Glomerular visceral epithelial cell (primary cell): ENCODE measurements around the gene ACOXL.
A peak's percentile ranks its signal among the peaks of the same experiment; 100 is the strongest.
"Not testable (repeated sequence)": the region's sequence is repeated elsewhere in the genome, so short reads cannot be mapped to it uniquely, and the experiment has no call there.

Experiments
- DNase-seq: peaks from one replicate; pipeline ENCODE4 v3.0.0-alpha.2; 2016; ENCODE audit errors: extremely low spot score

Gene ACOXL

GRCh38 chr2:110855841-110856240 is 123.5 kb downstream of the ACOXL start:
- not testable (repeated sequence) for DNase-seq

DNA sequence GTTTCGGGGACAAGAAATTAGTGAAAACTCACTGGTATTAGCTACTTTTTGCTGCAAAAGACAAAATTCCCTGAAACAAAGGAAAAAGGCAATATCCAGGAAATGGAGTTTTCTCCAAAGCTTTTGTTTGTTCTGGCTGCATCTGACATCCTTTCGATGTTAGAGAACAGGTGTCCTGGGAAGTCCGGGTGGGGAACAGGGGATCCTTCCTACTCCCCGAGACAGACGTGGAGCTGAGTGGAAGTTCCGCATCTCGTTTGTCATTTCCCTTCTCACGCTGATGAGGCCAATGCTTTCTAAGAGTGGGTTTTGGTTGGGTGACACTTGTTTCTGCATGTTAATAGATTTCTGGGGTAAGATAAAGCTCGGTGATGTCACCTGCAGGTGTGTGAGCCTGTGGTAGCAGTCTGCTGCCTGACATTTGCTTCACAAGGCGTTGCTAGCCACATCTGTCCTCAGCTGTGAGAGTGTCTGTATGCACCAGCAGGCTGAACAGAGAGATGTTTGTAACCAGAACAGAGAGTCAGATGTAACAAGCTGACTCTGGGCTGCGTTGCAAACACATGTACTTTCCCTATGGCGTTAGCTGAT is 125.9 kb downstream of the ACOXL start:
- no peak for DNase-seq

GRCh38 chr2:110858993-110859701 is 126.8 kb downstream of the ACOXL start:
- DNase-seq: no peak

GRCh38 chr2:110860630-110861029 is 128.3 kb downstream of the ACOXL start:
- DNase-seq: no peak

- no peak for DNase-seq
Observed at GRCh38 chr2:110861616-110862260, 129.4 kb downstream of the ACOXL start.

- no peak for DNase-seq
Observed at GRCh38 chr2:110863726-110864125, 131.4 kb downstream of the ACOXL start.

DNA sequence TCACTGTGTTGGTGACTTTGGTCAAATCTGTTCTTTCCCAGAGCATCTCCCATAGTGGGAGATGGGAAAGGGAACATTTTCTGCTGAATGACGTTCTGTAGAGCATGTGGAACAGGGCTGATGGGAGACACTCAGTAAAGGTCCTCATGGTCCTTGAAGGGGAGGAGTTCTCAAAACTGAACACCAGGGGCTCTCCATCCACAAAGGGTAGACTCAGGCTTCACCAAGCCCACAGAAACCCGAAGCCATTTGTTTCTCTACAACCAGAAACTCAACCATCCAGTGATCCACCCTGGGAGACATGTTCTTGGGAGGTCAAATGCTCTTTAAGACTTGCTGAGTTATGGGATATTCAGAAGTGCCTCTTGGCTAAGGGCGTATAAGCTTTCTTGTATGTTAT is 131.8 kb downstream of the ACOXL start:
- DNase-seq: no peak

GRCh38 chr2:110864731-110865130 is 132.4 kb downstream of the ACOXL start:
- DNase-seq: no peak

GRCh38 chr2:110865188-110865587 is 132.8 kb downstream of the ACOXL start:
- DNase-seq: no peak

GRCh38 chr2:110866045-110866444 is 133.7 kb downstream of the ACOXL start:
- no peak for DNase-seq

GRCh38 chr2:110866466-110866865 is 134.1 kb downstream of the ACOXL start:
- DNase-seq: no peak

DNA sequence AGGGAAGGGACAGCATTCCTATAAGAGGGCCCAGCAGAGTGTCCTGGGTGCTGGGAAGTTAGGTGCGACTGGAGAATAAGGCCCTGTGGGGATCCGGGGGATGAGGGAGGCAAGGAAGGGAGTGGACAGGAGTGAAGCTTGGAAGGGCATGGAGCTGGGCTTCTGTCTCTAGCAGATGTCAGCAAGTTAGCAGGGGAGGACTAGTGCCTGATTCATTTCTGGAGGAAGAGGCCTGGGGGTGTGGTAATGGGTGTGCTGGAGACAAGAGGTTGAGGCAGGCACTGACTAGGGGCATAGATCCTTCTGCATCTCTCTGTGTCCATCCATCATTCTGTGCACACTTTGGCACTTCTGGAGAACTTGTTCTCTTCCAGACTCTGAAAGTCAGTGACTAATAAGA is 134.7 kb downstream of the ACOXL start:
- no peak for DNase-seq

- DNase-seq: no peak
Observed at GRCh38 chr2:110868971-110869370, 136.6 kb downstream of the ACOXL start.

GRCh38 chr2:110869472-110870446 is 137.4 kb downstream of the ACOXL start:
- DNase-seq: peak; percentile 72

- no peak for DNase-seq
Observed at GRCh38 chr2:110870545-110870944, 138.2 kb downstream of the ACOXL start.

- DNase-seq: no peak
Observed at GRCh38 chr2:110871637-110872036, 139.3 kb downstream of the ACOXL start.

DNA sequence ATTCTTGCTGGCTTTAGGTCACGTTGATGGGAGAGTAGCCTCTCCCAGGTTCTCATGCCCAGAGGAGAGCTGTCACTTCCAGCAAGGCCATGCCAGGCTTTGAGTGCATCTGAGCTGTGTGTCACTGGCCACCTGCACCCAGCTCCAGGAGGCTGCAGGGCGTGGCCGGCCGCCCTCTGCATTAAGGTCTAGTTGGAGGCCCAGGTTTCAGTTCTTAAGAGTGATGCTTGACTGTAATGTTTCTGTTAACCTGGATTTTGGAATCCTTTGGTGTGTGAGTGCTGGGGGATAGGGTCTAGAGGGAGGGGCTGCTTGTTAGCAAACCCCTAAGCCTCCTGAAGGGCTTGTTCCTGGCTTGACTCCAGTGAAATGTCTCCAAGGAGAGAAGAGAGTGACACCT is 140.1 kb downstream of the ACOXL start:
- DNase-seq: no peak

- DNase-seq: no peak
Observed at GRCh38 chr2:110873056-110873502, 140.7 kb downstream of the ACOXL start.

DNA sequence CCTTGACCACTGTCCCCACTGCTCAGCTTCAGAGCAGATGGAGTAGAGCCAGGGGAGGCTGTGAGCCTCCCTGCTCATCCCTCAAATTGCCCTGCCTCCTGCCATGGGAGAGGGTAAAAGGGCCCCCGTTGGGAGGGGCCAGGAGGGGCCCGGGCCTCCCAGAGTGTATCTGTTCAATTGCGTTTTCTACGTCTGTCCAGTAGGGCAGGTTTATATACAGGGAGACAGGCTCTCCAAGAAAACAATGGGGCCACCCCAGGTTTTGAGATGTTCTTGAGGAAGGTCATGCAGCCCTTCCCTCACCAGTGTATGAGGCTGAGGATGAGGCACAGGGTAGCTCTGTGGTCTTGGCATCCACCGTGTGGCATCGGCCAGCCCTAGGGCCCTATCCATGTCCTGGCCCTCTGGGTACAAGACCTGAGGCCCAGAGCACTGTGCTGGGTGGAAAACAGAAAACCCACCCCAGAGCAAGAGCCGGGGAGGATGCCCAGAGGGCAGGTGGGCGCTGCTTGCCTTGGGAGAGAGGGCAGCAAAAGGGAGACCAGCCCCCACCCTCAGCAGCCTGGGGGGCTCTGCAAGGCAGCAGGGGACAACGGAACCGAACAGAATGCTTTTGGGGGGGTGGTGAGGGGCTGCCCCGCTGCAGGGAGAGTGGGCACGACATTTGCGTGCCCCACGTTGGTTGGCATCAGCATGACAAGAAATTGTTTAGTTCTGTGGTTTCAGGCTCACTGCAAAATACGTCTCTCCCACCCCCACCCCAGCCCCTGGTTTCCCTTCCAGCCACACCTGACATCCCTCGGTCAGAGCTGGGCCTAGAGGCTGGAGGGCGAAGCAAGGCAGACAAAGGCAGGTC is 141.5 kb downstream of the ACOXL start:
- DNase-seq: no peak

DNA sequence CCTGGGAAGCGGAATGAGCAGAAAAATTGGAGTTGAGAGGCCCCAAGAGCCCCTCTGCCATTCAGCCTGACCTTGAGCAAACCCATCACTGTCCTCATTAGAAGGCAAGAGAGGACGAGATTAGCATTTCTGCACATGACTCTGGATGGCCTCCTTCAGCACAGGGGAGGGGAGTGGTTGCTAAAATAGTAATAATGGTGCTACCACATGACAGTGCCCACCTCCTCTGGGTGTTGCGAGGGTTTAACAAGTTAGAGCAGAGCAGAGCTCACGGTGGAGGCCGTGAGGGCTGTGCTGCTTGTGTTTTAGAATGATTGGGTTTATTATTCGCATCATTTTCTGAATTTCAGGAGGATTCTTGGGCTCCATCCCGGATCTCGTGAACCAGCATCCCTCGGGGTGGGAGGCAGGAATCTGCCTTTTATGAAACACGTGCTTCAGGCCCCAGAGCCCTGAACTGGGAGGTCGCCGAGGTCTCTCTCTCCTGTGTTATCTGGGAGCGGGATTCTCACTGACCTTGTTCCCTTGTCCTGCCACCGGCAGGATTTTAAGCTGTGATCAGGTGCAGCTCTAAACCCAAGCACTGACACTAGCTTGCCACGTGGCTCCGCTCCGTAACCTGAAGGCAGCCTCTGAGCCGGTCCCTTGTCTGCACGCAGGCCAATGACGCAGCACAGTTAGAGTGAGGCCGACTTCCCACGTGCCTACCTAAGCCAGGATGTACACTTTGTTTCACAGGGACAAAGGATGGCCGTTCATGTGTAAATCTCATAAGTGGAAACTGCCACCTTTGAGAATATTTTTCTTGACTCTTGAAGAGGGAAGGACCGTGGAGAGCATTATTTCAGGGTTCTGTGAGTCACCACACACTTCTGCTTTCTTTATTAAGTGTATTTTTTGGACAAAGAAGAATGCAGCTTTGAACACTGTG is 142.3 kb downstream of the ACOXL start:
- DNase-seq: no peak
